ENCODE data around the gene HEY2.

DNA sequence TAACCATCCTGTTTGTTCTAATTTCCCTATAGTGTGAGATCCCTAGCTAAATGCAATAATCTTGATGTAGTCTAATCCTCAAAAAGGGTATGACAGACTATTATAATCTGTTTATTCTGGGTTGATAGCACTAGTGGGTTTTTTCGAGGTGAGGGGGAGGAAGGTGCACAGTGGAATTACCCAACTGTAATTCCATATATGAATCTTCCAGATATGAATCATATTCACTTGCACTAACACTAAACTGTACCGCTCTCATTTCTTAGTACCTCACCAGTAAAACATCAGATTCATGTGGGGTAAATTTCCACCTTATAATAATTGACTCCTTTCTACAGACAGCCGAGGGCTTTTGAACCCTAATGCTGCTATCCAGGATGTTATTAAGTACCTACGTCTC is 57.9 kb downstream of the HEY2 start:
- TF ChIP-seq, protein P1, sequence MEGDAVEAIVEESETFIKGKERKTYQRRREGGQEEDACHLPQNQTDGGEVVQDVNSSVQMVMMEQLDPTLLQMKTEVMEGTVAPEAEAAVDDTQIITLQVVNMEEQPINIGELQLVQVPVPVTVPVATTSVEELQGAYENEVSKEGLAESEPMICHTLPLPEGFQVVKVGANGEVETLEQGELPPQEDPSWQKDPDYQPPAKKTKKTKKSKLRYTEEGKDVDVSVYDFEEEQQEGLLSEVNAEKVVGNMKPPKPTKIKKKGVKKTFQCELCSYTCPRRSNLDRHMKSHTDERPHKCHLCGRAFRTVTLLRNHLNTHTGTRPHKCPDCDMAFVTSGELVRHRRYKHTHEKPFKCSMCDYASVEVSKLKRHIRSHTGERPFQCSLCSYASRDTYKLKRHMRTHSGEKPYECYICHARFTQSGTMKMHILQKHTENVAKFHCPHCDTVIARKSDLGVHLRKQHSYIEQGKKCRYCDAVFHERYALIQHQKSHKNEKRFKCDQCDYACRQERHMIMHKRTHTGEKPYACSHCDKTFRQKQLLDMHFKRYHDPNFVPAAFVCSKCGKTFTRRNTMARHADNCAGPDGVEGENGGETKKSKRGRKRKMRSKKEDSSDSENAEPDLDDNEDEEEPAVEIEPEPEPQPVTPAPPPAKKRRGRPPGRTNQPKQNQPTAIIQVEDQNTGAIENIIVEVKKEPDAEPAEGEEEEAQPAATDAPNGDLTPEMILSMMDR (IDR thresholded peaks at IDR 0.05; ENCODE audit: low read length), result no peak
- TF ChIP-seq EZH2phosphoT487 (IDR thresholded peaks at IDR 0.05; ENCODE audit: low read length), result no peak
